ENCODE measurements around the gene RGSL1. TPM values are rescaled to one million over a fixed set of nuclear protein-coding genes. Genes with fewer than 3 reads are reported as not detected.

RGSL1 gene
- total and polyA plus RNA-seq, 4 donors = 0.07 to 0.50 (median 0.31) TPM; not detected in 1

DNA sequence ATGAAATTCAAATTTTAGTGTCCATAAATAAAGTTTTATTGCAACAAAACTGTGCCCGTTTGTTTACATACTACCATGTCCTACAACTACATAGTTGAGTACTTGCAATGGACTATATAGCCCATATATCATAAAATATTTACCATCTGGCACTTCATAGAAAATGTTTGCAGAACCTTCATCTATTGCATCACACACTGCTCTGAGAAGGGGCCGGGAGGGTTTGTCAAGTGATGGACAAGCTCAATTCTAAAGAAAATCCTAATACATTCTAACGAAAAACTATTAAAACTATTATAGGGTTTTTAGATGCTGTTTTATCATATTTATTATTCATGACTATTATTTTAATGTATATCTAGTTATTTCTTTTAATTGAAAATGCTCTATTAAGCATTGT, 35.9 kb downstream of the RGSL1 start (continued):
- TF ChIP-seq, protein P1, sequence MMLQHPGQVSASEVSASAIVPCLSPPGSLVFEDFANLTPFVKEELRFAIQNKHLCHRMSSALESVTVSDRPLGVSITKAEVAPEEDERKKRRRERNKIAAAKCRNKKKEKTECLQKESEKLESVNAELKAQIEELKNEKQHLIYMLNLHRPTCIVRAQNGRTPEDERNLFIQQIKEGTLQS (IDR thresholded peaks at IDR 0.05) = no peak
- no peak for TF ChIP-seq TAF1 (conservative IDR thresholded peaks at IDR 0.05)

DNA sequence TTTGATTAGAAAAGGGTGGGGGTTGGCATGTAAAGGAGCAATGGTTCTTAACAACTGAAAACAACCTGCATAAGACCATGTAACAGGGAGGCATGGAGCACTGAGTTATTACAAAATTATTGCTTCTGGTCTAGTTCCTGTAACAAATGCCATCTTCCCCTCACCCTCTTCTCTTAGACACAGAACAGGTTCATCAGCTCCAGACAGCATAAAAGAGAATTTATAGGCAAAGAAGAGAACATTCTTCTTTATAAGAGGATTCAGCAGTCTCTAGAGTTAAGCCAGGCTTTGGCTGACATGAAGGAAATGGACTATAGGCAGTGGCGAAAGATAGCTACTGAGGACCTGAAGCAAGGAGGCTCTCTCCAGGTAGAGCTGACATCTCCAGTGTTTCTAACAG, 38.9 kb downstream of the RGSL1 start:
- H3K27me3 ChIP-seq (ENCODE audit: control insufficient read depth in 4 of 4, insufficient read depth in 4 of 4, low read length in 3 of 4) = no peaks in the 10 kb centered on the region
- H3K36me3 ChIP-seq (ENCODE audit: control insufficient read depth in 4 of 4, insufficient read depth in 3 of 4, low read depth in 1 of 4, low read length in 3 of 4) = no peaks in the 10 kb centered on the region
- DNase-seq (ENCODE audit: low spot score) = no peak
- H3K9ac ChIP-seq (ENCODE audit: low read depth in 1 of 2, low read length in 2 of 2) = no peak overlapping the region
- 98% methylated on average over 1 of the region's 1 CpG for WGBS
- no peak overlapping the region for H3K27ac ChIP-seq (ENCODE audit: low read depth in 1 of 2, low read length in 2 of 2)
- no peaks in the 10 kb centered on the region for H3K9me3 ChIP-seq (ENCODE audit: control insufficient read depth in 4 of 4, low read length in 3 of 4)
- no peaks in the 10 kb centered on the region for H3K4me1 ChIP-seq (ENCODE audit: control insufficient read depth in 4 of 4, insufficient read depth in 4 of 4, low read length in 3 of 4)
- H3K4me3 ChIP-seq (ENCODE audit: low read depth in 1 of 3, low read length in 3 of 3) = no peak overlapping the region
- TF ChIP-seq FOXA2 (IDR thresholded peaks at IDR 0.05) (no peak), FOXA1 (IDR thresholded peaks at IDR 0.05) (no peak), SP1 (IDR thresholded peaks at IDR 0.05) (no peak), YY1 (IDR thresholded peaks at IDR 0.05) (no peak), JUND (IDR thresholded peaks at IDR 0.05) (no peak)
- TF ChIP-seq, protein P2, sequence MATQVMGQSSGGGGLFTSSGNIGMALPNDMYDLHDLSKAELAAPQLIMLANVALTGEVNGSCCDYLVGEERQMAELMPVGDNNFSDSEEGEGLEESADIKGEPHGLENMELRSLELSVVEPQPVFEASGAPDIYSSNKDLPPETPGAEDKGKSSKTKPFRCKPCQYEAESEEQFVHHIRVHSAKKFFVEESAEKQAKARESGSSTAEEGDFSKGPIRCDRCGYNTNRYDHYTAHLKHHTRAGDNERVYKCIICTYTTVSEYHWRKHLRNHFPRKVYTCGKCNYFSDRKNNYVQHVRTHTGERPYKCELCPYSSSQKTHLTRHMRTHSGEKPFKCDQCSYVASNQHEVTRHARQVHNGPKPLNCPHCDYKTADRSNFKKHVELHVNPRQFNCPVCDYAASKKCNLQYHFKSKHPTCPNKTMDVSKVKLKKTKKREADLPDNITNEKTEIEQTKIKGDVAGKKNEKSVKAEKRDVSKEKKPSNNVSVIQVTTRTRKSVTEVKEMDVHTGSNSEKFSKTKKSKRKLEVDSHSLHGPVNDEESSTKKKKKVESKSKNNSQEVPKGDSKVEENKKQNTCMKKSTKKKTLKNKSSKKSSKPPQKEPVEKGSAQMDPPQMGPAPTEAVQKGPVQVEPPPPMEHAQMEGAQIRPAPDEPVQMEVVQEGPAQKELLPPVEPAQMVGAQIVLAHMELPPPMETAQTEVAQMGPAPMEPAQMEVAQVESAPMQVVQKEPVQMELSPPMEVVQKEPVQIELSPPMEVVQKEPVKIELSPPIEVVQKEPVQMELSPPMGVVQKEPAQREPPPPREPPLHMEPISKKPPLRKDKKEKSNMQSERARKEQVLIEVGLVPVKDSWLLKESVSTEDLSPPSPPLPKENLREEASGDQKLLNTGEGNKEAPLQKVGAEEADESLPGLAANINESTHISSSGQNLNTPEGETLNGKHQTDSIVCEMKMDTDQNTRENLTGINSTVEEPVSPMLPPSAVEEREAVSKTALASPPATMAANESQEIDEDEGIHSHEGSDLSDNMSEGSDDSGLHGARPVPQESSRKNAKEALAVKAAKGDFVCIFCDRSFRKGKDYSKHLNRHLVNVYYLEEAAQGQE (IDR thresholded peaks at IDR 0.05) = no peak
- TF ChIP-seq, protein P3, sequence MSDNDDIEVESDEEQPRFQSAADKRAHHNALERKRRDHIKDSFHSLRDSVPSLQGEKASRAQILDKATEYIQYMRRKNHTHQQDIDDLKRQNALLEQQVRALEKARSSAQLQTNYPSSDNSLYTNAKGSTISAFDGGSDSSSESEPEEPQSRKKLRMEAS (IDR thresholded peaks at IDR 0.05) = no peak

DNA sequence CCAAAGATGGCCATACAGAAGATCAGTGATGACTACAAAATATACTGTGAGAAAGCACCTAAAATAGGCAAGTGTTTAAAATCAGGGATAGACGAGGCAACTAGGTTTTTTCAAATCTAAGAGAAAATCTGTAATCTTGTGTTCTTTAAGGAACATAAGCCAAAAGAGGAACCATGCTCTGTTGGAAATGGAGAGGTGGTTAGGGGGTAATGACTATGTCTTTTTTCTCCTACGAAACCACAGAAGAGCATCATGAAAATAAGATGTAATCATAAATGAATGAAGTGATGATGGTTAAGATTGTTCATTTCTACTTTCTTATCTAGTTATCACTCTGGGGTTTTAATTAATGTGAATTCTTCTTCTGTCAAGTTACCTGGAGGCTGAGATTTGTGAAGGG, 43.1 kb downstream of the RGSL1 start:
- TF ChIP-seq GABPA (IDR thresholded peaks at IDR 0.05 in 1 of 2, conservative IDR thresholded peaks at IDR 0.05 in 1 of 2) (no peak), HNF4A (conservative IDR thresholded peaks at IDR 0.05) (no peak), FOXA1 (IDR thresholded peaks at IDR 0.05) (no peak), NR2F2 (IDR thresholded peaks at IDR 0.05) (no peak), RXRA (IDR thresholded peaks at IDR 0.05) (no peak), YY1 (IDR thresholded peaks at IDR 0.05) (no peak), SP1 (IDR thresholded peaks at IDR 0.05) (no peak)
- TF ChIP-seq, protein P1 (IDR thresholded peaks at IDR 0.05) = no peak
- TF ChIP-seq, protein P2 (IDR thresholded peaks at IDR 0.05) = no peak
- TF ChIP-seq, protein P4, sequence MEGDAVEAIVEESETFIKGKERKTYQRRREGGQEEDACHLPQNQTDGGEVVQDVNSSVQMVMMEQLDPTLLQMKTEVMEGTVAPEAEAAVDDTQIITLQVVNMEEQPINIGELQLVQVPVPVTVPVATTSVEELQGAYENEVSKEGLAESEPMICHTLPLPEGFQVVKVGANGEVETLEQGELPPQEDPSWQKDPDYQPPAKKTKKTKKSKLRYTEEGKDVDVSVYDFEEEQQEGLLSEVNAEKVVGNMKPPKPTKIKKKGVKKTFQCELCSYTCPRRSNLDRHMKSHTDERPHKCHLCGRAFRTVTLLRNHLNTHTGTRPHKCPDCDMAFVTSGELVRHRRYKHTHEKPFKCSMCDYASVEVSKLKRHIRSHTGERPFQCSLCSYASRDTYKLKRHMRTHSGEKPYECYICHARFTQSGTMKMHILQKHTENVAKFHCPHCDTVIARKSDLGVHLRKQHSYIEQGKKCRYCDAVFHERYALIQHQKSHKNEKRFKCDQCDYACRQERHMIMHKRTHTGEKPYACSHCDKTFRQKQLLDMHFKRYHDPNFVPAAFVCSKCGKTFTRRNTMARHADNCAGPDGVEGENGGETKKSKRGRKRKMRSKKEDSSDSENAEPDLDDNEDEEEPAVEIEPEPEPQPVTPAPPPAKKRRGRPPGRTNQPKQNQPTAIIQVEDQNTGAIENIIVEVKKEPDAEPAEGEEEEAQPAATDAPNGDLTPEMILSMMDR (IDR thresholded peaks at IDR 0.05; ENCODE audit: low read depth, low read length, missing input control) = no peak
- Histone ChIP-seq H3K9me3 (ENCODE audit: control insufficient read depth in 4 of 4, low read length in 3 of 4) (no peaks in the 10 kb centered on the region), H3K36me3 (ENCODE audit: control insufficient read depth in 4 of 4, insufficient read depth in 3 of 4, low read depth in 1 of 4, low read length in 3 of 4) (no peaks in the 10 kb centered on the region), H3K27ac (ENCODE audit: low read depth in 1 of 2, low read length in 2 of 2) (no peak overlapping the region), H3K9ac (ENCODE audit: low read depth in 1 of 2, low read length in 2 of 2) (no peak overlapping the region), H3K27me3 (ENCODE audit: control insufficient read depth in 4 of 4, insufficient read depth in 4 of 4, low read length in 3 of 4) (no peaks in the 10 kb centered on the region), H3K4me3 (ENCODE audit: low read depth in 1 of 3, low read length in 3 of 3) (no peak overlapping the region), H3K4me1 (ENCODE audit: control insufficient read depth in 4 of 4, insufficient read depth in 4 of 4, low read length in 3 of 4) (no peaks in the 10 kb centered on the region)
- no peak for DNase-seq (ENCODE audit: low spot score)
- WGBS = 75% methylated on average over 2 of the region's 2 CpGs
